Left ventricle myocardium inferior (tissue), 1 donor: ENCODE data around the gene TMEM38B. TPM values are rescaled to one million over a fixed set of nuclear protein-coding genes. Genes with fewer than 3 reads are reported as not detected.

Source experiments
- DNase-seq: peaks from one replicate; pipeline ENCODE4 v3.0.0-alpha.2; 2020
- H3K27ac ChIP-seq: fragments of 200-600 bp; replicated peaks from 2 replicates; pipeline ENCODE4 v1.8.0; 2021
- H3K27me3 ChIP-seq: fragments of 200-600 bp; 2 replicates; pipeline ENCODE4 v1.8.0; 2021; ENCODE audit warnings: low read depth
- H3K36me3 ChIP-seq: fragments of 200-600 bp; 2 replicates; pipeline ENCODE4 v1.8.0; 2021
- H3K4me1 ChIP-seq: fragments of 200-600 bp; 2 replicates; pipeline ENCODE4 v1.8.0; 2021
- H3K4me3 ChIP-seq: fragments of 200-600 bp; 2 replicates; pipeline ENCODE4 v1.8.0; 2021; ENCODE audit warnings: mild to moderate bottlenecking, moderate library complexity
- H3K9me3 ChIP-seq: fragments of 200-600 bp; replicated peaks from 2 replicates; pipeline ENCODE4 v1.8.0; 2021
- intact Hi-C: fragments of 100-400 bp; cut with micrococcal nuclease; formaldehyde crosslinking; loops from one replicate; pipeline ENCODE4 v1.11.0; 2022
- total RNA-seq: library from RNA; stranded (reverse); fragmentation: NEBNext Ultra II Directional; extraction: Animal tissue kit (Norgen Biotek cat#: 25700); gene quantifications from one replicate; pipeline ENCODE4 v1.2.1, GENCODE V29; 2021
- TF ChIP-seq, protein P1 (sequence below): fragments of 200-600 bp; IDR thresholded peaks from 2 replicates; pipeline ENCODE4 v1.8.0; 2021; ENCODE audit warnings: antibody characterized with exemption, mild to moderate bottlenecking, borderline replicate concordance
- donor health status: DM: no; HTN: yes; CAD: no; lungs with severe emphysema.

TMEM38B gene
- total RNA-seq, 1 donor from 2014 or later, result 63.2 TPM

GRCh38 chr9:105670315-105670714, 24.0 kb upstream of the TMEM38B start:
- intact Hi-C loops, result no loop called here
- H3K36me3 ChIP-seq, result no peaks in the 10 kb centered on the region
- H3K4me1 ChIP-seq, result no peaks in the 10 kb centered on the region
- peaks cover 10% of the 10 kb centered on the region for H3K27me3 ChIP-seq
- no peak overlapping the region for H3K4me3 ChIP-seq
- no peak for DNase-seq
- TF ChIP-seq, protein P1, sequence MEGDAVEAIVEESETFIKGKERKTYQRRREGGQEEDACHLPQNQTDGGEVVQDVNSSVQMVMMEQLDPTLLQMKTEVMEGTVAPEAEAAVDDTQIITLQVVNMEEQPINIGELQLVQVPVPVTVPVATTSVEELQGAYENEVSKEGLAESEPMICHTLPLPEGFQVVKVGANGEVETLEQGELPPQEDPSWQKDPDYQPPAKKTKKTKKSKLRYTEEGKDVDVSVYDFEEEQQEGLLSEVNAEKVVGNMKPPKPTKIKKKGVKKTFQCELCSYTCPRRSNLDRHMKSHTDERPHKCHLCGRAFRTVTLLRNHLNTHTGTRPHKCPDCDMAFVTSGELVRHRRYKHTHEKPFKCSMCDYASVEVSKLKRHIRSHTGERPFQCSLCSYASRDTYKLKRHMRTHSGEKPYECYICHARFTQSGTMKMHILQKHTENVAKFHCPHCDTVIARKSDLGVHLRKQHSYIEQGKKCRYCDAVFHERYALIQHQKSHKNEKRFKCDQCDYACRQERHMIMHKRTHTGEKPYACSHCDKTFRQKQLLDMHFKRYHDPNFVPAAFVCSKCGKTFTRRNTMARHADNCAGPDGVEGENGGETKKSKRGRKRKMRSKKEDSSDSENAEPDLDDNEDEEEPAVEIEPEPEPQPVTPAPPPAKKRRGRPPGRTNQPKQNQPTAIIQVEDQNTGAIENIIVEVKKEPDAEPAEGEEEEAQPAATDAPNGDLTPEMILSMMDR, result no peak
- H3K27ac ChIP-seq, result no peak overlapping the region
- no peaks in the 10 kb centered on the region for H3K9me3 ChIP-seq

DNA sequence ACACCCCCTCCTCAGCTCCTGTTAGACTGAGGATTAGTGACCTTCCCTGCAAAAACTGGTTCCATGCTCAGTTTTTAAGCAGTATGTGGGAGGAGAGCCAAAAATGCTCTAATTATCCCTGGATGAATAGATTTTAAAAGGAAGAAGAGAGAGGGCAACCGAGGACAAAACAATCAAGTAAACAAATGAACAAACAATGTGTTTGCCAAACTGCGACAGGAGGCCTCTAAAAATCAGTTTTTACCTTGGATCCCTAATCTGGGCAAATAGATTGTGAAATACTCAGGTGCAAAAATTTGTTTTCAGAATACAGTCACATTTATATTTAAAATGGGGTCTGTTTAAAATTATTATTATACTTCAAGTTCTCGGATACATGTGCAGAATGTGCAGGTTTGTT, 23.6 kb upstream of the TMEM38B start:
- Histone ChIP-seq H3K27ac (no peak overlapping the region), H3K9me3 (no peaks in the 10 kb centered on the region), H3K27me3 (peaks cover 10% of the 10 kb centered on the region), H3K4me1 (no peaks in the 10 kb centered on the region), H3K4me3 (no peak overlapping the region), H3K36me3 (no peaks in the 10 kb centered on the region)
- intact Hi-C loops, result no loop called here
- DNase-seq, result no peak
- TF ChIP-seq, protein P1, result no peak

DNA sequence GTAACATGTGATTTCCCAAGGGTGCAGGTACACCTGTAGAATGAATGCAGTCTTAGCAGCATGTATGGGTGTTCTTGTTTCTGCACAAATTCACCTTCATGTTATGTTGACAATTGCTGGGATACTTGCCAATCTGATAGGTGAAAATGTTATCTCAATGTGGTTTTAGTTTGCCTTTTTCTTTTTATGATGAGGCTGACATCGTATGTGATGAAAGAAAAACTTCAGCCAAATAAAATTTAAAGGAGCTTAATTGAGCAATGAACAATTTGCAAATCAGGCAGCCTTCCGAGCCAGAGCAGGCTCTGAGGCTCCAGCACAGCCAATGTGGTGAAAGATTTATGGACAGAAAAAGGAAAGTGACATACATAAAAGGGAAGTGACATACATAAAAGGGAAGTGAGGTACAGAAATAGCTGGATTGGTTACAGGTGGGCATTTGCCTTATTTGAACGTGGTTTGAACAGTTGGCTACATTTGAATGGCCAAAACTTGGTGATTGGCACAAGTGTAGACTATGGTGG, 21.6 kb upstream of the TMEM38B start:
- H3K27ac ChIP-seq, result no peak overlapping the region
- peaks cover 10% of the 10 kb centered on the region for H3K27me3 ChIP-seq
- no peaks in the 10 kb centered on the region for H3K36me3 ChIP-seq
- TF ChIP-seq, protein P1, result no peak
- no peak for DNase-seq
- H3K4me1 ChIP-seq, result no peaks in the 10 kb centered on the region
- no peak overlapping the region for H3K4me3 ChIP-seq
- intact Hi-C loops, result no loop called here
- no peaks in the 10 kb centered on the region for H3K9me3 ChIP-seq

DNA sequence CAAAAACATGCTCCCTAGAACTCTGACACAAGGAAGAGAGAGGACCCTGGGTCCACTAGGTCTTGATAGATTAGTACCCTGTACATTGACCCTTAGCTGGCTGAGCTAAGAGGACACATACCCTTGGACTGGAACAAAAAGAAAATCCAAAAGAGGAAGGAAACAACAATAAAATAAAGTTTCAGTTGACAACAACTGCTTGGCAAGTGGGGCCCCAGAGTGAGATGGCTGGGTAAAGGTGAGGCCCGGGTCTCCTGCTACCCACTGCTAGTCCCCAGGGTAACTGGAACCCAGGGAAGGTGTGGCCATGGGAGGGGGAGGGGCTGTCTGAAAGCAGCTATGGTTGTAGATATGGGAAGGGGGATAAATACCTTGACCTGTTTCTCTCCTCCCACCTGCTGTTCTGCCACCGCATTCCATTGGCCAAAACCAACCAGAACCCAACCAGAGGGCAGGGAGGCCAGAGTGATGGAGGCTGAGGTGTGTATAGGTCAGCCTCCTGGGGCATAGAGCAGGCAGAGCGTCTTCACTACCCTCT, 20.4 kb upstream of the TMEM38B start:
- no peaks in the 10 kb centered on the region for H3K36me3 ChIP-seq
- intact Hi-C loops, result no loop called here
- no peak for DNase-seq

DNA sequence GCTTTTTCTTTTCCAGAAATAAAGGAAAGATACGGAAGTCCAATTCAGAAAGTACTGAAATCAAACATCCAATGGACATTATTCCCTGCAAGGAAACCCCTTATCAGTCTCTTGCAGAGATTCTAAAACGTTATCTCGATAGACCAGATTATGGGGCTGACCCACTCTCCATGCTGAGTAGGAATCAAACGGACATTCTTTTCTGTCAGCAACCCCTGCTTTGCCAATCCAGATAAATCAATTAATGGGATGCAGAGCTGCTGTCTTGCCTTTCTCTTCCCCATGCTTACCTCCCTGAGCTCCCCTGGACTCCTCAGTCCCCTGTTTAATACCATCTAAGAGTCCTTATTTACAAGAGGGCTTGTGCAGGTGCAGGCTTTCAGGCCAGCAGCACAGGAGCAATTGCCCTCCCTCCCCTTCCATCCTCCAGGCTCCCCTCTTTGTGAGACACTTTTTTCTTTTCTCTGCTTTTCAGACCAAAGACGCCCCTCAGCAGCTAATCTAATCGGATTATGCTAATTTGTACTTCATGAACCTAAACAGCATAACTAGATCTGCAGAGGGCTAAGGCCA, 17.9 kb upstream of the TMEM38B start:
- intact Hi-C loops, result no loop called here
- Histone ChIP-seq H3K27me3 (no peaks in the 10 kb centered on the region), H3K27ac (no peak overlapping the region), H3K4me1 (no peaks in the 10 kb centered on the region), H3K4me3 (no peak overlapping the region), H3K9me3 (no peaks in the 10 kb centered on the region), H3K36me3 (no peaks in the 10 kb centered on the region)
- TF ChIP-seq, protein P1, result no peak
- no peak for DNase-seq

More for the DNA sequence above, 20.4 kb upstream of the TMEM38B start:
- Histone ChIP-seq H3K27me3 (peaks cover 10% of the 10 kb centered on the region), H3K9me3 (no peaks in the 10 kb centered on the region), H3K4me1 (no peaks in the 10 kb centered on the region), H3K4me3 (no peak overlapping the region), H3K27ac (no peak overlapping the region)
- TF ChIP-seq, protein P1, result no peak
